HEK293 (cell line): ENCODE measurements around the gene CTCFL.

Source experiments
- ZBTB26 ChIP-seq: fragments of 450-650 bp; formaldehyde crosslinking; optimal IDR thresholded peaks from 2 replicates; pipeline ENCODE3; 2016; ENCODE audit warnings: missing biosample characterization, mild to moderate bottlenecking, missing genetic modification characterization
- TF ChIP-seq, protein P1 (sequence below): fragments of 450-650 bp; formaldehyde crosslinking; IDR thresholded peaks from 2 replicates; pipeline ENCODE4 v1.5.1; 2016; ENCODE audit warnings: missing biosample characterization, missing genetic modification characterization

DNA sequence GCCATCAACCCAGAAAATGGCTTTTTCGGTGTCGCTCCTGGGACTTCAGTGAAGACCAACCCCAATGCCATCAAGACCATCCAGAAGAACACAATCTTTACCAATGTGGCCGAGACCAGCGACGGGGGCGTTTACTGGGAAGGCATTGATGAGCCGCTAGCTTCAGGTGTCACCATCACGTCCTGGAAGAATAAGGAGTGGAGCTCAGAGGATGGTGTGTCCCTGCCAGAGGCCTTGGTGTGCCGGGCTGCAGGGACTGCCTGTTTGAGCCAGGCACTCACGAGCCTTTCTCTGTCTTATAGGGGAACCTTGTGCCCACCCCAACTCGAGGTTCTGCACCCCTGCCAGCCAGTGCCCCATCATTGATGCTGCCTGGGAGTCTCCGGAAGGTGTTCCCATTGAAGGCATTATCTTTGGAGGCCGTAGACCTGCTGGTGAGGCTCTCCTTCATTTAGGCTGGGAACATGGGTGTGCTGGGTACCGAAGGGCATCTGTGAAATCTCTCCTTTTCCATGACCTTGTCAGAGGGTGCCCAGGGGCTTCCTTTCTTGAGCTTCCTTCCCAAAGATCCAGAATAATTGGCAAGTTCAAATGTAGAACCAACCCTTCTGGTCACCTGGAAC is 39.4 kb upstream of the CTCFL start:
- TF ChIP-seq ZBTB26 (tag by site-specific recombination) = no peak
- TF ChIP-seq, protein P1, sequence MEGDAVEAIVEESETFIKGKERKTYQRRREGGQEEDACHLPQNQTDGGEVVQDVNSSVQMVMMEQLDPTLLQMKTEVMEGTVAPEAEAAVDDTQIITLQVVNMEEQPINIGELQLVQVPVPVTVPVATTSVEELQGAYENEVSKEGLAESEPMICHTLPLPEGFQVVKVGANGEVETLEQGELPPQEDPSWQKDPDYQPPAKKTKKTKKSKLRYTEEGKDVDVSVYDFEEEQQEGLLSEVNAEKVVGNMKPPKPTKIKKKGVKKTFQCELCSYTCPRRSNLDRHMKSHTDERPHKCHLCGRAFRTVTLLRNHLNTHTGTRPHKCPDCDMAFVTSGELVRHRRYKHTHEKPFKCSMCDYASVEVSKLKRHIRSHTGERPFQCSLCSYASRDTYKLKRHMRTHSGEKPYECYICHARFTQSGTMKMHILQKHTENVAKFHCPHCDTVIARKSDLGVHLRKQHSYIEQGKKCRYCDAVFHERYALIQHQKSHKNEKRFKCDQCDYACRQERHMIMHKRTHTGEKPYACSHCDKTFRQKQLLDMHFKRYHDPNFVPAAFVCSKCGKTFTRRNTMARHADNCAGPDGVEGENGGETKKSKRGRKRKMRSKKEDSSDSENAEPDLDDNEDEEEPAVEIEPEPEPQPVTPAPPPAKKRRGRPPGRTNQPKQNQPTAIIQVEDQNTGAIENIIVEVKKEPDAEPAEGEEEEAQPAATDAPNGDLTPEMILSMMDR (tag by site-specific recombination) = no peak
